Neuronal stem cell (in vitro differentiated cells): ENCODE data around the gene SLC2A14.
"Not testable (repeated sequence)": the region's sequence is repeated elsewhere in the genome, so short reads cannot be mapped to it uniquely, and the experiment has no call there.

Source experiments
- DNase-seq: peaks from one replicate; pipeline ENCODE4 v3.0.0-alpha.2; 2013; ENCODE audit warnings: low spot score
- H2AFZ ChIP-seq: one replicate; pipeline ENCODE4 v1.6.1; 2013; ENCODE audit warnings: mild to moderate bottlenecking, low read length, inconsistent platforms
- H2AK5ac ChIP-seq: 2 replicates; pipeline ENCODE4 v1.6.1; 2013; ENCODE audit warnings: low read depth, mild to moderate bottlenecking, inconsistent platforms, low read length, moderate library complexity, mixed read lengths
- H2BK120ac ChIP-seq: 2 replicates; pipeline ENCODE4 v1.6.1; 2013; ENCODE audit warnings: low read depth, mild to moderate bottlenecking, inconsistent platforms, low read length, moderate library complexity, mixed read lengths
- H2BK12ac ChIP-seq: one replicate; pipeline ENCODE4 v1.6.1; 2013; ENCODE audit warnings: low read length, inconsistent platforms
- H2BK15ac ChIP-seq: 2 replicates; pipeline ENCODE4 v1.6.1; 2013; ENCODE audit warnings: mild to moderate bottlenecking, low read length, inconsistent platforms, mixed read lengths
- H2BK5ac ChIP-seq: one replicate; pipeline ENCODE4 v1.6.1; 2013; ENCODE audit warnings: inconsistent platforms, mild to moderate bottlenecking, low read length, moderate library complexity
- H3K14ac ChIP-seq: one replicate; pipeline ENCODE4 v1.6.1; 2013; ENCODE audit warnings: low read length, inconsistent platforms
- H3K18ac ChIP-seq: 2 replicates; pipeline ENCODE4 v1.6.1; 2013; ENCODE audit warnings: low read length, inconsistent platforms
- H3K23ac ChIP-seq: 2 replicates; pipeline ENCODE4 v1.6.1; 2013; ENCODE audit warnings: low read depth, mild to moderate bottlenecking, mixed read lengths, low read length, inconsistent platforms; ENCODE audit not compliant: poor library complexity
- H3K27ac ChIP-seq: replicated peaks from 3 replicates; pipeline ENCODE4 v1.5.1; 2013; ENCODE audit warnings: low read length, inconsistent platforms
- H3K27me3 ChIP-seq, 3 experiments: 2 replicates each; pipeline ENCODE4 v1.6.1; 2013; ENCODE audit warnings: low read length in 3 of 3, mild to moderate bottlenecking in 2 of 3, inconsistent platforms in 1 of 3, low read depth in 1 of 3, mixed read lengths in 1 of 3, moderate library complexity in 1 of 3; ENCODE audit not compliant: control insufficient read depth in 3 of 3, insufficient read depth in 3 of 3
- H3K36me3 ChIP-seq, 2 donors: replicated peaks in 1 of 2; 2 replicates each; pipeline ENCODE4 v1.6.1; 2013; ENCODE audit warnings: low read length in 2 of 2; ENCODE audit not compliant: control insufficient read depth in 2 of 2, insufficient read depth in 2 of 2
- H3K4ac ChIP-seq: 2 replicates; pipeline ENCODE4 v1.6.1; 2013; ENCODE audit warnings: inconsistent platforms, mild to moderate bottlenecking, low read length, moderate library complexity
- H3K4me1 ChIP-seq, 2 donors: 1 replicate in 1 of 2; 2 replicates in 1 of 2; pipeline ENCODE4 v1.6.1; 2013; ENCODE audit warnings: low read length in 2 of 2, low read depth in 1 of 2; ENCODE audit not compliant: control insufficient read depth in 2 of 2, insufficient read depth in 1 of 2
- H3K4me2 ChIP-seq: one replicate; pipeline ENCODE4 v1.6.1; 2013; ENCODE audit warnings: mild to moderate bottlenecking, low read length, inconsistent platforms; ENCODE audit not compliant: insufficient read depth, poor library complexity, severe bottlenecking
- H3K4me3 ChIP-seq, 2 donors: 2 replicates each; pipeline ENCODE4 v1.5.1; 2013; ENCODE audit warnings: low read length in 2 of 2, mild to moderate bottlenecking in 2 of 2, inconsistent platforms in 1 of 2, moderate library complexity in 1 of 2
- H3K79me1 ChIP-seq: one replicate; pipeline ENCODE4 v1.6.1; 2013; ENCODE audit warnings: low read depth, mild to moderate bottlenecking, inconsistent platforms, low read length, moderate library complexity
- H3K9ac ChIP-seq: one replicate; pipeline ENCODE4 v1.6.1; 2013; ENCODE audit warnings: mild to moderate bottlenecking, low read depth, low read length, inconsistent platforms; ENCODE audit not compliant: poor library complexity
- H3K9me3 ChIP-seq, 2 donors: replicated peaks in 1 of 2; 2 replicates each; pipeline versions ENCODE3 to v1.6.1; 2013; ENCODE audit warnings: low read length in 2 of 2, mild to moderate bottlenecking in 2 of 2, inconsistent platforms in 1 of 2, low read depth in 1 of 2, mixed read lengths in 1 of 2, moderate library complexity in 1 of 2; ENCODE audit not compliant: control insufficient read depth in 2 of 2, insufficient read depth in 1 of 2
- H4K8ac ChIP-seq: one replicate; pipeline ENCODE4 v1.6.1; 2013; ENCODE audit warnings: low read depth, mild to moderate bottlenecking, inconsistent platforms, low read length, moderate library complexity
- H4K91ac ChIP-seq: one replicate; pipeline ENCODE4 v1.6.1; 2013; ENCODE audit warnings: low read length, low read depth, mild to moderate bottlenecking, inconsistent platforms; ENCODE audit not compliant: poor library complexity
- WGBS, 2 donors: extraction: QIAGEN DNeasy Blood & Tissue Kit; methylation state at CpG; one replicate each; pipeline ENCODE4 v1.1.7; 2013; ENCODE audit warnings: missing lambda C conversion rate in 2 of 2, mixed read lengths in 1 of 2; ENCODE audit not compliant: insufficient read length in 2 of 2, insufficient replicate concordance in 1 of 2; ENCODE audit errors: extremely low coverage in 2 of 2; 5-methylcytosine and 5-hydroxymethylcytosine counted together

Gene SLC2A14

GRCh38 chr12:7862814-7863348 lies 9.8 kb downstream of the SLC2A14 start:
- H3K36me3 ChIP-seq, H3K18ac ChIP-seq, H3K4ac ChIP-seq, H3K23ac ChIP-seq, DNase-seq, H2BK15ac ChIP-seq, H2BK12ac ChIP-seq, H3K4me3 ChIP-seq, H2AK5ac ChIP-seq, H4K91ac ChIP-seq, H3K4me2 ChIP-seq, H2BK120ac ChIP-seq, H3K4me1 ChIP-seq, H3K9me3 ChIP-seq, H2AFZ ChIP-seq, H3K79me1 ChIP-seq, H3K9ac ChIP-seq, H2BK5ac ChIP-seq, H3K27me3 ChIP-seq, H3K27ac ChIP-seq, H4K8ac ChIP-seq, H3K14ac ChIP-seq: not testable (repeated sequence)
- no CpG with 5 or more reads among the region's 20 CpGs for WGBS, 2 donors

- H2BK12ac ChIP-seq, result peak overlapping the region; percentile 22
- H2AK5ac ChIP-seq, H3K9ac ChIP-seq, H2BK120ac ChIP-seq, H3K79me1 ChIP-seq, H3K23ac ChIP-seq, H4K8ac ChIP-seq, H3K36me3 ChIP-seq, H2BK5ac ChIP-seq, H3K4me1 ChIP-seq, DNase-seq, H3K18ac ChIP-seq, H2BK15ac ChIP-seq, H3K4ac ChIP-seq, H3K14ac ChIP-seq, H3K9me3 ChIP-seq, H4K91ac ChIP-seq, H3K4me3 ChIP-seq, H2AFZ ChIP-seq, H3K27me3 ChIP-seq, H3K27ac ChIP-seq, H3K4me2 ChIP-seq: not testable (repeated sequence)
- no CpG with 5 or more reads among the region's 24 CpGs for WGBS, 2 donors
Measured at GRCh38 chr12:7862301-7862700, 10.4 kb downstream of the SLC2A14 start.

GRCh38 chr12:7859552-7859951 lies 13.2 kb downstream of the SLC2A14 start:
- H4K91ac ChIP-seq, result no peak overlapping the region
- no peak overlapping the region for H2BK15ac ChIP-seq
- H2BK120ac ChIP-seq, result no peak overlapping the region
- no peak overlapping the region for H3K4ac ChIP-seq
- DNase-seq, result no peak
- no peak overlapping the region for H3K9ac ChIP-seq
- H3K4me1 ChIP-seq, result peaks cover 0 to 5% of the 10 kb centered on the region in 2 donors
- no peak overlapping the region for H3K14ac ChIP-seq
- H2AK5ac ChIP-seq, result no peak overlapping the region
- H3K36me3 ChIP-seq, result no peaks in the 10 kb centered on the region
- no peak overlapping the region for H2BK12ac ChIP-seq
- H3K27ac ChIP-seq, result no peak overlapping the region
- no peak overlapping the region for H3K4me2 ChIP-seq
- H4K8ac ChIP-seq, result no peak overlapping the region
- H3K79me1 ChIP-seq, result no peaks in the 10 kb centered on the region
- H2BK5ac ChIP-seq, result no peak overlapping the region
- H2AFZ ChIP-seq, result peak overlapping the region; percentile 27
- H3K4me3 ChIP-seq, result no peak overlapping the region
- no peak overlapping the region for H3K18ac ChIP-seq
- no peaks in the 10 kb centered on the region for H3K27me3 ChIP-seq
- no CpG with 5 or more reads among the region's 2 CpGs for WGBS, 2 donors
- no peak overlapping the region for H3K23ac ChIP-seq
- no peaks in the 10 kb centered on the region for H3K9me3 ChIP-seq

GRCh38 chr12:7857971-7858370 lies 14.7 kb downstream of the SLC2A14 start:
- no peak overlapping the region for H3K18ac ChIP-seq
- no peak overlapping the region for H2AK5ac ChIP-seq
- no peak overlapping the region for H3K27ac ChIP-seq
- H3K4ac ChIP-seq, result no peak overlapping the region
- no peak overlapping the region for H4K91ac ChIP-seq
- no peak for DNase-seq
- H3K79me1 ChIP-seq, result no peaks in the 10 kb centered on the region
- H3K9me3 ChIP-seq, result no peaks in the 10 kb centered on the region
- no peak overlapping the region for H4K8ac ChIP-seq
- no peak overlapping the region for H3K4me2 ChIP-seq
- H2BK15ac ChIP-seq, result no peak overlapping the region
- no peak overlapping the region for H2BK5ac ChIP-seq
- no peak overlapping the region for H2BK12ac ChIP-seq
- no CpG with 5 or more reads among the region's 3 CpGs for WGBS, 2 donors
- no peaks in the 10 kb centered on the region for H3K27me3 ChIP-seq
- H3K4me3 ChIP-seq, result no peak overlapping the region
- H2AFZ ChIP-seq, result no peak overlapping the region
- H3K4me1 ChIP-seq, result peaks cover 0 to 5% of the 10 kb centered on the region in 2 donors
- no peak overlapping the region for H3K23ac ChIP-seq
- H3K14ac ChIP-seq, result no peak overlapping the region
- H3K36me3 ChIP-seq, result no peaks in the 10 kb centered on the region
- H2BK120ac ChIP-seq, result no peak overlapping the region
- H3K9ac ChIP-seq, result no peak overlapping the region
